ENCODE results near the gene ZNF135. TPM values are rescaled to one million over a fixed set of nuclear protein-coding genes. Genes with fewer than 3 reads are reported as not detected.

ZNF135 gene
- total and polyA plus RNA-seq, 10 of the 15 experiments (the other 5 are each of a cell fraction or from before 2014, with no cell fraction given) = 0.04 TPM; not detected in 9

DNA sequence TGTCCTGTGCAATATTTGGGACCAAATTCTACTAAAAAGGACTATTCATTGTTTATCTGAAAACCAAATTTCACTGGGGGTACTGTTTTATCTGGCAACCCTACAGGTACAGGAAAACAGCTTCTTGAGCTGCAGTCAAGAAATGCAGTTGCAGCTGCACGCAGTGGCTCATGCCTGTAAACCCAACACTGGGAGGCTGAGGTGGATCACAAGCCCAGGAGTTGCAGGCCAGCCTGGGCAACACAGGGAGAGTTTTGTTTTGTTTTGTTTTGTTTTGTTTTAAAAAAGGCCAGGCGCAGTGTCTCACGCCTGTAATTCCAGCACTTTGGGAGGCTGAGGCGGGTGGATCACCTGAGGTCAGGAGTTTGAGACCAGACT lies 36.8 kb upstream of the ZNF135 start:
- SMC1A ChIA-PET (ENCODE audit: uncharacterized antibody, unreplicated experiment) = no interaction called here
- BruUV-seq (replicated peaks) = no TSS peak
- TF ChIP-seq ATF7 (IDR thresholded peaks at IDR 0.05; ENCODE audit: low read depth) (no peak), TCF7 (IDR thresholded peaks at IDR 0.05; ENCODE audit: borderline replicate concordance) (no peak), ETV6 (conservative IDR thresholded peaks at IDR 0.05 in 1 of 2, IDR thresholded peaks at IDR 0.05 in 1 of 2; ENCODE audit: borderline replicate concordance in 1 of 2, low read depth in 1 of 2) (no peak), RCOR1 (conservative IDR thresholded peaks at IDR 0.05; ENCODE audit: low read depth, low read length) (no peak), JUND (IDR thresholded peaks at IDR 0.05; ENCODE audit: low read depth, low read length) (no peak), BHLHE40 (IDR thresholded peaks at IDR 0.05; ENCODE audit: borderline replicate concordance in 1 of 2, low read depth in 2 of 2, low read length in 1 of 2) (no peak), POU2F2 (IDR thresholded peaks at IDR 0.05; ENCODE audit: borderline replicate concordance, low read depth, low read length) (no peak), CBX5 (IDR thresholded peaks at IDR 0.05; ENCODE audit: low read depth) (no peak), GATAD2B (conservative IDR thresholded peaks at IDR 0.05; ENCODE audit: low read depth) (no peak), ZNF592 (IDR thresholded peaks at IDR 0.05) (no peak), PAX5 (IDR thresholded peaks at IDR 0.05; ENCODE audit: borderline replicate concordance, low read depth, low read length) (no peak), TBL1XR1 (IDR thresholded peaks at IDR 0.05; ENCODE audit: low read depth, low read length) (no peak)
- TF ChIP-seq, protein P1, sequence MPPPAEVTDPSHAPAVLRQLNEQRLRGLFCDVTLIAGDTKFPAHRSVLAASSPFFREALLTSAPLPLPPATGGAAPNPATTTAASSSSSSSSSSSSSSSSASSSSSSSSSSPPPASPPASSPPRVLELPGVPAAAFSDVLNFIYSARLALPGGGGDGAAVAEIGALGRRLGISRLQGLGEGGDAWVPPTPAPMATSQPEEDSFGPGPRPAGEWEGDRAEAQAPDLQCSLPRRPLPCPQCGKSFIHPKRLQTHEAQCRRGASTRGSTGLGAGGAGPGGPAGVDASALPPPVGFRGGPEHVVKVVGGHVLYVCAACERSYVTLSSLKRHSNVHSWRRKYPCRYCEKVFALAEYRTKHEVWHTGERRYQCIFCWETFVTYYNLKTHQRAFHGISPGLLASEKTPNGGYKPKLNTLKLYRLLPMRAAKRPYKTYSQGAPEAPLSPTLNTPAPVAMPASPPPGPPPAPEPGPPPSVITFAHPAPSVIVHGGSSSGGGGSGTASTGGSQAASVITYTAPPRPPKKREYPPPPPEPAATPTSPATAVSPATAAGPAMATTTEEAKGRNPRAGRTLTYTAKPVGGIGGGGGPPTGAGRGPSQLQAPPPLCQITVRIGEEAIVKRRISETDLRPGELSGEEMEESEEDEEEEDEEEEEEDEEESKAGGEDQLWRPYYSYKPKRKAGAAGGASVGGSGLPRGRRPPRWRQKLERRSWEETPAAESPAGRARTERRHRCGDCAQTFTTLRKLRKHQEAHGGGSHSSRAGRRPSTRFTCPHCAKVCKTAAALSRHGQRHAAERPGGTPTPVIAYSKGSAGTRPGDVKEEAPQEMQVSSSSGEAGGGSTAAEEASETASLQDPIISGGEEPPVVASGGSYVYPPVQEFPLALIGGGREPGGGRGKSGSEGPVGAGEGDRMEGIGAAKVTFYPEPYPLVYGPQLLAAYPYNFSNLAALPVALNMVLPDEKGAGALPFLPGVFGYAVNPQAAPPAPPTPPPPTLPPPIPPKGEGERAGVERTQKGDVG (CRISPR knock-in tag; IDR thresholded peaks at IDR 0.05) = no peak
- TF ChIP-seq, protein P2, sequence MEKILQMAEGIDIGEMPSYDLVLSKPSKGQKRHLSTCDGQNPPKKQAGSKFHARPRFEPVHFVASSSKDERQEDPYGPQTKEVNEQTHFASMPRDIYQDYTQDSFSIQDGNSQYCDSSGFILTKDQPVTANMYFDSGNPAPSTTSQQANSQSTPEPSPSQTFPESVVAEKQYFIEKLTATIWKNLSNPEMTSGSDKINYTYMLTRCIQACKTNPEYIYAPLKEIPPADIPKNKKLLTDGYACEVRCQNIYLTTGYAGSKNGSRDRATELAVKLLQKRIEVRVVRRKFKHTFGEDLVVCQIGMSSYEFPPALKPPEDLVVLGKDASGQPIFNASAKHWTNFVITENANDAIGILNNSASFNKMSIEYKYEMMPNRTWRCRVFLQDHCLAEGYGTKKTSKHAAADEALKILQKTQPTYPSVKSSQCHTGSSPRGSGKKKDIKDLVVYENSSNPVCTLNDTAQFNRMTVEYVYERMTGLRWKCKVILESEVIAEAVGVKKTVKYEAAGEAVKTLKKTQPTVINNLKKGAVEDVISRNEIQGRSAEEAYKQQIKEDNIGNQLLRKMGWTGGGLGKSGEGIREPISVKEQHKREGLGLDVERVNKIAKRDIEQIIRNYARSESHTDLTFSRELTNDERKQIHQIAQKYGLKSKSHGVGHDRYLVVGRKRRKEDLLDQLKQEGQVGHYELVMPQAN (conservative IDR thresholded peaks at IDR 0.05) = no peak
- TF ChIP-seq, protein P3, sequence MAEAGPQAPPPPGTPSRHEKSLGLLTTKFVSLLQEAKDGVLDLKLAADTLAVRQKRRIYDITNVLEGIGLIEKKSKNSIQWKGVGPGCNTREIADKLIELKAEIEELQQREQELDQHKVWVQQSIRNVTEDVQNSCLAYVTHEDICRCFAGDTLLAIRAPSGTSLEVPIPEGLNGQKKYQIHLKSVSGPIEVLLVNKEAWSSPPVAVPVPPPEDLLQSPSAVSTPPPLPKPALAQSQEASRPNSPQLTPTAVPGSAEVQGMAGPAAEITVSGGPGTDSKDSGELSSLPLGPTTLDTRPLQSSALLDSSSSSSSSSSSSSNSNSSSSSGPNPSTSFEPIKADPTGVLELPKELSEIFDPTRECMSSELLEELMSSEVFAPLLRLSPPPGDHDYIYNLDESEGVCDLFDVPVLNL (IDR thresholded peaks at IDR 0.05; ENCODE audit: low read depth, low read length) = no peak
- no peaks in the 10 kb centered on the region for H4K20me1 ChIP-seq (ENCODE audit: control insufficient read depth, insufficient read depth)
- H3K36me3 ChIP-seq (ENCODE audit: control insufficient read depth in 2 of 2, insufficient read depth in 2 of 2, low read length in 1 of 2) = no peaks in the 10 kb centered on the region
- H3K4me3 ChIP-seq = no peak overlapping the region
- ATAC-seq = no peak
- no peak overlapping the region for H3K4me2 ChIP-seq (ENCODE audit: control insufficient read depth, insufficient read depth)
- H3K27ac ChIP-seq (ENCODE audit: control insufficient read depth, insufficient read depth) = no peak overlapping the region
- no peak overlapping the region for H2AFZ ChIP-seq (ENCODE audit: control insufficient read depth, low read depth, low read length)
- FAIRE-seq = no peak
- in situ Hi-C loops (cut with MboI) = no loop called here
- H3K27me3 ChIP-seq (replicated peaks in 1 of 2; ENCODE audit: control insufficient read depth in 2 of 2, insufficient read depth in 2 of 2, low read length in 1 of 2) = no peaks in the 10 kb centered on the region
- no peak overlapping the region for H3K9ac ChIP-seq (ENCODE audit: control insufficient read depth, insufficient read depth, low read length)
- intact Hi-C loops (cut with micrococcal nuclease; ENCODE audit: unreplicated experiment) = no loop called here
- RAD21 ChIA-PET (ENCODE audit: unreplicated experiment) = no interaction called here
- WGBS (ENCODE audit: insufficient coverage, insufficient replicate concordance, low lambda C conversion rate, missing lambda C conversion rate) = 33% methylated on average over 4 of the region's 4 CpGs
- no peak for DNase-seq (ENCODE audit: low read depth, low spot score)
- CTCF ChIA-PET = no interaction called here
- no peaks in the 10 kb centered on the region for H3K4me1 ChIP-seq (ENCODE audit: control insufficient read depth, insufficient read depth, low read length)
- POLR2A ChIA-PET = no interaction called here
- no peaks in the 10 kb centered on the region for H3K79me2 ChIP-seq (ENCODE audit: control insufficient read depth, insufficient read depth, low read length)
- H3K9me3 ChIP-seq (replicated peaks; ENCODE audit: control insufficient read depth, insufficient read depth, low read length) = no peaks in the 10 kb centered on the region; the same call in 1 of the 3 replicates
